A673 (cell line): Measurements from ENCODE around the gene SH3RF3. TPM values are rescaled to one million over a fixed set of nuclear protein-coding genes. Genes with fewer than 3 reads are reported as not detected.

ENCODE experiments used
- BruUV-seq: library from RNA; stranded (reverse); fragments of 400-500 nt; replicated peaks from 2 replicates; lab custom pipeline; 2021; lab: Mats Ljungman, UMichigan
- CTCF ChIA-PET: fragments of 300-600 bp; sonication (Branson Sonifier 250); formaldehyde crosslinking; loops from one replicate; lab custom pipeline; 2022; ENCODE audit warnings: antibody characterized with exemption; lab: Charles Lee
- POLR2A ChIA-PET: fragments of 300-600 bp; sonication (Branson Sonifier 250); formaldehyde crosslinking; loops from one replicate; lab custom pipeline; 2022; ENCODE audit warnings: antibody characterized with exemption; ENCODE audit not compliant: low non-redundant PET; lab: Charles Lee
- DNase-seq: peaks from one replicate; pipeline ENCODE4 v3.0.0-alpha.2; 2015; ENCODE audit warnings: low spot score
- H3K27ac ChIP-seq: fragments of 200-600 bp; sonication (generic); 2 replicates; pipeline ENCODE4 v1.5.1; 2016; ENCODE audit warnings: mixed run types, low read depth, mild to moderate bottlenecking, mixed read lengths, antibody characterized with exemption, low read length; ENCODE audit not compliant: poor library complexity, severe bottlenecking
- H3K27me3 ChIP-seq: fragments of 200-600 bp; sonication (generic); replicated peaks from 2 replicates; pipeline ENCODE4 v1.6.1; 2017; ENCODE audit warnings: mixed run types, low read depth, mild to moderate bottlenecking, mixed read lengths, antibody characterized with exemption, low read length; ENCODE audit not compliant: insufficient read depth, poor library complexity
- H3K36me3 ChIP-seq: fragments of 200-600 bp; sonication (generic); 2 replicates; pipeline ENCODE4 v1.6.1; 2016; ENCODE audit warnings: mixed run types, mild to moderate bottlenecking, mixed read lengths, antibody characterized with exemption, low read length; ENCODE audit not compliant: insufficient read depth, poor library complexity, severe bottlenecking
- H3K4me1 ChIP-seq: fragments of 200-600 bp; sonication (generic); 2 replicates; pipeline ENCODE4 v1.6.1; 2017; ENCODE audit warnings: mixed run types, mild to moderate bottlenecking, mixed read lengths, antibody characterized with exemption, low read length; ENCODE audit not compliant: insufficient read depth, poor library complexity, severe bottlenecking
- H3K4me3 ChIP-seq: fragments of 200-600 bp; sonication (generic); 2 replicates; pipeline ENCODE4 v1.5.1; 2016; ENCODE audit warnings: low read depth, mixed run types, mild to moderate bottlenecking, mixed read lengths, low read length; ENCODE audit not compliant: poor library complexity, severe bottlenecking
- H3K9me3 ChIP-seq: fragments of 200-600 bp; sonication (generic); 2 replicates; pipeline ENCODE4 v1.6.1; 2016; ENCODE audit warnings: mixed run types, low read depth, mild to moderate bottlenecking, mixed read lengths, antibody characterized with exemption, low read length; ENCODE audit not compliant: poor library complexity, severe bottlenecking
- CTCF ChIP-seq: fragments of 300-800, 200-600 bp; sonication (generic); conservative IDR thresholded peaks from 2 replicates; pipeline ENCODE4 v1.5.1; 2017; ENCODE audit warnings: low read depth, mild to moderate bottlenecking, antibody characterized with exemption, low read length, moderate library complexity, mixed read lengths
- EZH2 ChIP-seq: fragments of 200-600 bp; sonication (generic); IDR thresholded peaks from 2 replicates; pipeline ENCODE4 v1.6.1; 2017; ENCODE audit warnings: borderline replicate concordance, low read depth, mild to moderate bottlenecking, mixed read lengths, antibody characterized with exemption, low read length; ENCODE audit not compliant: poor library complexity, severe bottlenecking
- intact Hi-C: fragments of 100-400 bp; cut with micrococcal nuclease; formaldehyde crosslinking; loops from one replicate; pipeline ENCODE4 v1.10.0; 2022; ENCODE audit not compliant: unreplicated experiment
- total RNA-seq: library from RNA; stranded (reverse); gene quantifications from 2 replicates; pipeline ENCODE4 v1.2.3, GENCODE V29; 2021

Gene SH3RF3
- total RNA-seq, 1 experiment from 2014 or later: 0.15 TPM

- BruUV-seq: no TSS peak
- no peaks in the 10 kb centered on the region for H3K9me3 ChIP-seq
- no peaks in the 10 kb centered on the region for H3K36me3 ChIP-seq
- no peaks in the 10 kb centered on the region for H3K4me1 ChIP-seq
- no peak overlapping the region for H3K27ac ChIP-seq
- H3K4me3 ChIP-seq: no peak overlapping the region
- CTCF ChIA-PET: no interaction called here
- POLR2A ChIA-PET: no interaction called here
- H3K27me3 ChIP-seq: no peaks in the 10 kb centered on the region
- intact Hi-C loops: no loop called here
- DNase-seq: no peak
- TF ChIP-seq CTCF (no peak), EZH2 (no peak)
These were observed 41.8 kb upstream of the SH3RF3 start for GRCh38 chr2:109087055-109087663.

GRCh38 chr2:109089602-109090300, 39.3 kb upstream of the SH3RF3 start:
- Histone ChIP-seq H3K27me3 (no peaks in the 10 kb centered on the region), H3K36me3 (no peaks in the 10 kb centered on the region), H3K4me1 (no peaks in the 10 kb centered on the region), H3K4me3 (no peak overlapping the region), H3K9me3 (peaks cover 7% of the 10 kb centered on the region), H3K27ac (no peak overlapping the region)
- intact Hi-C loops: no loop called here
- no peak for TF ChIP-seq CTCF
- no peak for TF ChIP-seq EZH2
- DNase-seq: no peak
- ChIA-PET CTCF (no interaction called here), POLR2A (no interaction called here)
- BruUV-seq: no TSS peak

- CTCF ChIA-PET: no interaction called here
These were observed 37.5 kb upstream of the SH3RF3 start for GRCh38 chr2:109091526-109091925.

More at GRCh38 chr2:109091526-109091925, 37.5 kb upstream of the SH3RF3 start:
- Histone ChIP-seq H3K36me3 (no peaks in the 10 kb centered on the region), H3K9me3 (peaks cover 7% of the 10 kb centered on the region), H3K27ac (no peak overlapping the region), H3K27me3 (no peaks in the 10 kb centered on the region), H3K4me3 (no peak overlapping the region), H3K4me1 (no peaks in the 10 kb centered on the region)
- no peak for TF ChIP-seq CTCF
- TF ChIP-seq EZH2: no peak
- no peak for DNase-seq
- BruUV-seq: no TSS peak
- POLR2A ChIA-PET: no interaction called here
- intact Hi-C loops: no loop called here
